Breast epithelium (tissue), 4 donors: ENCODE measurements around the gene CCDC86. TPM values are rescaled to one million over a fixed set of nuclear protein-coding genes. Genes with fewer than 3 reads are reported as not detected.
"Not testable (repeated sequence)": the region's sequence is repeated elsewhere in the genome, so short reads cannot be mapped to it uniquely, and the experiment has no call there.

ENCODE experiments used
- DNase-seq, 2 donors: peaks; one replicate each; pipeline ENCODE4 v3.0.0-alpha.2; 2019; ENCODE audit warnings: low spot score in 2 of 2
- H3K27ac ChIP-seq, 2 donors: fragments of 200-600 bp; sonication (generic) in 1 of 2; one replicate each; pipeline ENCODE4 v1.5.1; 2016 to 2019; ENCODE audit warnings: mild to moderate bottlenecking in 1 of 2
- H3K27me3 ChIP-seq, 2 donors: fragments of 200-600 bp; sonication (generic) in 1 of 2; one replicate each; pipeline versions ENCODE4 v1.5.1 to v1.6.0; 2017 to 2019; ENCODE audit warnings: control low read depth in 1 of 2, mild to moderate bottlenecking in 1 of 2
- H3K36me3 ChIP-seq: fragments of 200-600 bp; one replicate; pipeline ENCODE4 v1.5.1; 2019
- H3K4me1 ChIP-seq, 2 donors: fragments of 200-600 bp; sonication (generic); one replicate each; pipeline ENCODE4 v1.5.1; 2016 to 2019; ENCODE audit warnings: control low read depth in 1 of 2
- H3K4me3 ChIP-seq, 3 donors: fragments of 200-600 bp; sonication (generic); 1 replicate in 2 of 3; 2 replicates in 1 of 3; pipeline ENCODE4 v1.5.1; 2016 to 2019; ENCODE audit warnings: mild to moderate bottlenecking in 3 of 3, moderate library complexity in 2 of 3
- H3K9me3 ChIP-seq, 2 donors: fragments of 200-600 bp; sonication (generic) in 1 of 2; one replicate each; pipeline ENCODE4 v1.5.1; 2016 to 2019; ENCODE audit warnings: control low read depth in 1 of 2
- CTCF ChIP-seq, 3 donors: fragments of 450-650 bp; IDR thresholded peaks; one replicate each; pipeline ENCODE4 v1.5.1; 2016 to 2017; ENCODE audit warnings: antibody characterized with exemption in 3 of 3, mild to moderate bottlenecking in 3 of 3, moderate library complexity in 3 of 3
- POLR2A ChIP-seq: fragments of 450-650 bp; IDR thresholded peaks from one replicate; pipeline ENCODE4 v1.6.1; 2016; ENCODE audit warnings: antibody characterized with exemption, mild to moderate bottlenecking, moderate library complexity
- POLR2AphosphoS5 ChIP-seq, 3 donors: sonication (generic); formaldehyde crosslinking; IDR thresholded peaks; one replicate each; pipeline ENCODE4 v1.6.1; 2017; ENCODE audit warnings: antibody characterized with exemption in 3 of 3
- intact Hi-C: fragments of 100-400 bp; cut with DNase I; formaldehyde crosslinking; loops from one replicate; pipeline ENCODE4 v1.15.1; 2023; ENCODE audit warnings: low total_unique reads
- total RNA-seq, 3 donors: library from RNA; depleted of rRNA; stranded (reverse); fragments of >200 nt; gene quantifications; one replicate each; pipeline ENCODE4 v1.1.0, GENCODE V29; 2016

CCDC86 gene
- total RNA-seq, 3 donors from 2014 or later: 17.8 to 22.9 (median 19.5) TPM

GRCh38 chr11:60821827-60822599 is 19.9 kb upstream of the CCDC86 start:
- no peaks in the 10 kb centered on the region for H3K36me3 ChIP-seq
- no peak for TF ChIP-seq POLR2AphosphoS5 (IDR thresholded peaks at IDR 0.05)
- no peak for TF ChIP-seq POLR2A
- TF ChIP-seq CTCF (IDR thresholded peaks at IDR 0.05): no peak
- H3K9me3 ChIP-seq: peaks cover 2 to 6% of the 10 kb centered on the region in 2 donors
- no peak overlapping the region for H3K4me3 ChIP-seq
- intact Hi-C loops: no loop called here
- no peaks in the 10 kb centered on the region for H3K4me1 ChIP-seq
- H3K27ac ChIP-seq: no peak overlapping the region
- DNase-seq: no peak
- H3K27me3 ChIP-seq: no peaks in the 10 kb centered on the region

GRCh38 chr11:60823745-60824306 is 18.1 kb upstream of the CCDC86 start:
- H3K4me1 ChIP-seq, intact Hi-C loops, H3K4me3 ChIP-seq, H3K27ac ChIP-seq, H3K36me3 ChIP-seq, DNase-seq, H3K27me3 ChIP-seq, H3K9me3 ChIP-seq: not testable (repeated sequence)

GRCh38 chr11:60825118-60825517 is 16.8 kb upstream of the CCDC86 start:
- Histone ChIP-seq H3K27me3 (no peaks in the 10 kb centered on the region), H3K36me3 (no peaks in the 10 kb centered on the region), H3K4me1 (no peaks in the 10 kb centered on the region), H3K4me3 (no peak overlapping the region), H3K9me3 (no peaks in the 10 kb centered on the region), H3K27ac (no peak overlapping the region)
- TF ChIP-seq POLR2AphosphoS5 (IDR thresholded peaks at IDR 0.05): no peak
- TF ChIP-seq POLR2A: no peak
- no peak for TF ChIP-seq CTCF (IDR thresholded peaks at IDR 0.05)
- intact Hi-C loops: no loop called here
- DNase-seq: no peak

GRCh38 chr11:60825790-60826189 is 16.1 kb upstream of the CCDC86 start:
- no peak for TF ChIP-seq POLR2A
- TF ChIP-seq CTCF (IDR thresholded peaks at IDR 0.05): no peak
- no peak for TF ChIP-seq POLR2AphosphoS5 (IDR thresholded peaks at IDR 0.05)
- no peaks in the 10 kb centered on the region for H3K36me3 ChIP-seq
- H3K9me3 ChIP-seq: no peaks in the 10 kb centered on the region
- intact Hi-C loops: no loop called here
- H3K4me1 ChIP-seq: no peaks in the 10 kb centered on the region
- H3K27me3 ChIP-seq: no peaks in the 10 kb centered on the region
- no peak overlapping the region for H3K4me3 ChIP-seq
- no peak overlapping the region for H3K27ac ChIP-seq
- DNase-seq: no peak

- Histone ChIP-seq H3K36me3 (no peaks in the 10 kb centered on the region), H3K4me3 (no peak overlapping the region), H3K27me3 (no peaks in the 10 kb centered on the region), H3K4me1 (no peaks in the 10 kb centered on the region), H3K9me3 (no peaks in the 10 kb centered on the region), H3K27ac (no peak overlapping the region)
- no peak for TF ChIP-seq POLR2A
- no peak for TF ChIP-seq POLR2AphosphoS5 (IDR thresholded peaks at IDR 0.05)
- TF ChIP-seq CTCF (IDR thresholded peaks at IDR 0.05): no peak
- intact Hi-C loops: loop anchor here (10.0 kb wide), 1 partner anchor 74 kb away; the partner anchor contains the start of gene PRPF19
- no peak for DNase-seq
These were observed 11.3 kb upstream of the CCDC86 start for GRCh38 chr11:60830478-60831142.
